T-helper 17 cell (primary cell): ENCODE data around the gene HBZ. TPM values are rescaled to one million over a fixed set of nuclear protein-coding genes. Genes with fewer than 3 reads are reported as not detected.
A peak's percentile ranks its signal among the peaks of the same experiment; 100 is the strongest.

Experiments used
- ATAC-seq: fragments of 150-1000 bp; cut with Tn5 transposase; 2 replicates; pipeline ENCODE4 v1.10.0; 2021; ENCODE audit warnings: mild to moderate bottlenecking, moderate library complexity
- DNase-seq, 3 donors: peaks; one replicate each; pipeline versions ENCODE4 v3.0.0 to v3.0.0-alpha.2; 2020 to 2021
- H3K9me3 ChIP-seq: one replicate; pipeline ENCODE4 v1.7.0; 2013; ENCODE audit warnings: low read length, mild to moderate bottlenecking; ENCODE audit not compliant: control insufficient read depth, poor library complexity, severe bottlenecking
- H3K27ac Mint-ChIP-seq: one replicate; pipeline ENCODE4 v1.8.0; 2022; ENCODE audit warnings: mild to moderate bottlenecking, moderate library complexity, mixed read lengths
- H3K27me3 Mint-ChIP-seq: one replicate; pipeline ENCODE4 v1.8.0; 2022; ENCODE audit warnings: mixed read lengths
- H3K36me3 Mint-ChIP-seq: one replicate; pipeline ENCODE4 v1.8.0; 2022; ENCODE audit warnings: low read depth, mixed read lengths
- H3K4me1 Mint-ChIP-seq: one replicate; pipeline ENCODE4 v1.8.0; 2022; ENCODE audit warnings: mild to moderate bottlenecking, mixed read lengths
- H3K4me3 Mint-ChIP-seq: one replicate; pipeline ENCODE4 v1.8.0; 2022; ENCODE audit warnings: mild to moderate bottlenecking, moderate library complexity, mixed read lengths
- total RNA-seq, 4 donors: library from RNA in 2 of 4; stranded (reverse) in 2 of 4; gene quantifications; one replicate each; pipeline ENCODE4 v1.2.3 and lab custom pipeline; 2022 to 2026

The HBZ gene
- total RNA-seq, 2 donors from 2014 or later, result not detected

GRCh38 chr16:180681-181564, 28.5 kb downstream of the HBZ start:
- peak; percentile 90 for ATAC-seq
- no peak overlapping the region for H3K27ac Mint-ChIP-seq
- DNase-seq, result peak; percentile 73 to 89 (median 78)
- H3K36me3 Mint-ChIP-seq, result no peaks in the 10 kb centered on the region
- peaks cover 21% of the 10 kb centered on the region for H3K27me3 Mint-ChIP-seq
- H3K4me1 Mint-ChIP-seq, result no peaks in the 10 kb centered on the region
- H3K9me3 ChIP-seq, result no peaks in the 10 kb centered on the region
- H3K4me3 Mint-ChIP-seq, result peak overlapping the region; percentile 31

GRCh38 chr16:181565-182021, 29.1 kb downstream of the HBZ start:
- Mint-ChIP-seq H3K36me3 (no peaks in the 10 kb centered on the region), H3K27ac (peak overlapping the region; percentile 11), H3K4me3 (peak overlapping the region; percentile 15), H3K27me3 (peaks cover 21% of the 10 kb centered on the region), H3K4me1 (no peaks in the 10 kb centered on the region)
- ATAC-seq, result no peak
- DNase-seq, result no peak
- H3K9me3 ChIP-seq, result no peaks in the 10 kb centered on the region

- no peaks in the 10 kb centered on the region for H3K9me3 ChIP-seq
- no peak for DNase-seq
- peaks cover 15% of the 10 kb centered on the region for H3K27me3 Mint-ChIP-seq
- no peaks in the 10 kb centered on the region for H3K4me1 Mint-ChIP-seq
- H3K4me3 Mint-ChIP-seq, result peak overlapping the region; percentile 64
- H3K27ac Mint-ChIP-seq, result no peak overlapping the region
- ATAC-seq, result no peak
- H3K36me3 Mint-ChIP-seq, result no peaks in the 10 kb centered on the region
These were observed 30.6 kb downstream of the HBZ start for GRCh38 chr16:183005-183404.

GRCh38 chr16:185213-185612, 32.8 kb downstream of the HBZ start:
- peaks cover 6% of the 10 kb centered on the region for H3K4me1 Mint-ChIP-seq
- H3K4me3 Mint-ChIP-seq, result peak overlapping the region; percentile 7
- peaks cover 3% of the 10 kb centered on the region for H3K36me3 Mint-ChIP-seq
- ATAC-seq (no peak), DNase-seq (no peak)
- no peaks in the 10 kb centered on the region for H3K27me3 Mint-ChIP-seq
- no peaks in the 10 kb centered on the region for H3K9me3 ChIP-seq
- H3K27ac Mint-ChIP-seq, result peak overlapping the region; percentile 8

- ATAC-seq (no peak), DNase-seq (no peak)
- no peaks in the 10 kb centered on the region for H3K9me3 ChIP-seq
- H3K27ac Mint-ChIP-seq, result no peak overlapping the region
- H3K4me3 Mint-ChIP-seq, result no peak overlapping the region
- no peaks in the 10 kb centered on the region for H3K27me3 Mint-ChIP-seq
- peaks cover 3% of the 10 kb centered on the region for H3K36me3 Mint-ChIP-seq
- H3K4me1 Mint-ChIP-seq, result peaks cover 6% of the 10 kb centered on the region
These were observed 33.2 kb downstream of the HBZ start for GRCh38 chr16:185691-186090.

- H3K9me3 ChIP-seq, result no peaks in the 10 kb centered on the region
- H3K27ac Mint-ChIP-seq, result no peak overlapping the region
- no peak overlapping the region for H3K4me3 Mint-ChIP-seq
- H3K36me3 Mint-ChIP-seq, result peaks cover 8% of the 10 kb centered on the region
- no peaks in the 10 kb centered on the region for H3K27me3 Mint-ChIP-seq
- no peak for DNase-seq
- no peak for ATAC-seq
- H3K4me1 Mint-ChIP-seq, result peaks cover 10% of the 10 kb centered on the region
These were observed 34.9 kb downstream of the HBZ start for GRCh38 chr16:187330-187729.

GRCh38 chr16:188674-189073, 36.2 kb downstream of the HBZ start:
- no peaks in the 10 kb centered on the region for H3K9me3 ChIP-seq
- DNase-seq (no peak), ATAC-seq (peak; percentile 68)
- no peak overlapping the region for H3K4me3 Mint-ChIP-seq
- no peaks in the 10 kb centered on the region for H3K27me3 Mint-ChIP-seq
- peak overlapping the region; percentile 19 for H3K27ac Mint-ChIP-seq
- peaks cover 9% of the 10 kb centered on the region for H3K36me3 Mint-ChIP-seq
- H3K4me1 Mint-ChIP-seq, result peaks cover 10% of the 10 kb centered on the region

- H3K36me3 Mint-ChIP-seq, result peaks cover 9% of the 10 kb centered on the region
These were observed 37.3 kb downstream of the HBZ start for GRCh38 chr16:189604-190186.

GRCh38 chr16:191831-192230, 39.4 kb downstream of the HBZ start:
- no peaks in the 10 kb centered on the region for H3K27me3 Mint-ChIP-seq
- DNase-seq (no peak), ATAC-seq (no peak)
- peaks cover 9% of the 10 kb centered on the region for H3K36me3 Mint-ChIP-seq
- peaks cover 10% of the 10 kb centered on the region for H3K4me1 Mint-ChIP-seq
- H3K4me3 Mint-ChIP-seq, result no peak overlapping the region
- no peaks in the 10 kb centered on the region for H3K9me3 ChIP-seq
- peak overlapping the region; percentile 90 for H3K27ac Mint-ChIP-seq

More at GRCh38 chr16:189604-190186, 37.3 kb downstream of the HBZ start:
- ATAC-seq (no peak), DNase-seq (no peak)
- peak overlapping the region; percentile 19 for H3K27ac Mint-ChIP-seq
- peaks cover 10% of the 10 kb centered on the region for H3K4me1 Mint-ChIP-seq
- H3K9me3 ChIP-seq, result no peaks in the 10 kb centered on the region
- no peaks in the 10 kb centered on the region for H3K27me3 Mint-ChIP-seq
- H3K4me3 Mint-ChIP-seq, result no peak overlapping the region

GRCh38 chr16:192686-193085, 40.2 kb downstream of the HBZ start:
- Mint-ChIP-seq H3K36me3 (peaks cover 9% of the 10 kb centered on the region), H3K27ac (peak overlapping the region; percentile 90), H3K4me3 (no peak overlapping the region), H3K4me1 (peaks cover 10% of the 10 kb centered on the region), H3K27me3 (no peaks in the 10 kb centered on the region)
- no peak for ATAC-seq
- no peak for DNase-seq
- no peaks in the 10 kb centered on the region for H3K9me3 ChIP-seq

GRCh38 chr16:193441-193840, 41.0 kb downstream of the HBZ start:
- Mint-ChIP-seq H3K36me3 (peaks cover 9% of the 10 kb centered on the region), H3K27me3 (no peaks in the 10 kb centered on the region), H3K4me1 (peaks cover 10% of the 10 kb centered on the region), H3K27ac (peak overlapping the region; percentile 90), H3K4me3 (no peak overlapping the region)
- DNase-seq (no peak), ATAC-seq (no peak)
- H3K9me3 ChIP-seq, result no peaks in the 10 kb centered on the region

- peak overlapping the region; percentile 9 for H3K27ac Mint-ChIP-seq
- peaks cover 6% of the 10 kb centered on the region for H3K4me1 Mint-ChIP-seq
- peaks cover 7% of the 10 kb centered on the region for H3K36me3 Mint-ChIP-seq
- no peak overlapping the region for H3K4me3 Mint-ChIP-seq
- no peaks in the 10 kb centered on the region for H3K9me3 ChIP-seq
- DNase-seq, result no peak
- ATAC-seq, result no peak
- no peaks in the 10 kb centered on the region for H3K27me3 Mint-ChIP-seq
These were observed 42.1 kb downstream of the HBZ start for GRCh38 chr16:194516-194915.

- Mint-ChIP-seq H3K27me3 (no peaks in the 10 kb centered on the region), H3K4me1 (peaks cover 2% of the 10 kb centered on the region), H3K27ac (no peak overlapping the region), H3K36me3 (no peaks in the 10 kb centered on the region), H3K4me3 (no peak overlapping the region)
- ATAC-seq, result no peak
- no peaks in the 10 kb centered on the region for H3K9me3 ChIP-seq
- DNase-seq, result no peak
These were observed 47.9 kb downstream of the HBZ start for GRCh38 chr16:200388-200787.
